PC-9 (cell line): ENCODE results near the gene ITGB5. TPM values are rescaled to one million over a fixed set of nuclear protein-coding genes. Genes with fewer than 3 reads are reported as not detected.

ENCODE experiments used
- BruUV-seq: library from RNA; stranded (reverse); fragments of 400-500 nt; replicated peaks from 2 replicates; lab custom pipeline; 2021; lab: Mats Ljungman, UMichigan
- CTCF ChIA-PET: fragments of 300-600 bp; sonication (Branson Sonifier 250); formaldehyde crosslinking; loops from one replicate; lab custom pipeline; 2022; ENCODE audit warnings: antibody characterized with exemption; lab: Charles Lee
- POLR2A ChIA-PET: fragments of 300-600 bp; sonication (Branson Sonifier 250); formaldehyde crosslinking; loops from one replicate; lab custom pipeline; 2022; ENCODE audit warnings: antibody characterized with exemption; ENCODE audit not compliant: unreplicated experiment; lab: Charles Lee
- DNase-seq, 2 experiments: peaks; one replicate each; pipeline versions ENCODE4 v3.0.0 to v3.0.0-alpha.2; 2015 to 2022; ENCODE audit warnings: mixed read lengths in 1 of 2
- H2AFZ ChIP-seq: fragments of 200-600 bp; sonication (generic); 2 replicates; pipeline ENCODE4 v1.8.1; 2017; ENCODE audit warnings: antibody characterized with exemption
- H3F3A ChIP-seq: fragments of 200-600 bp; sonication (generic); 2 replicates; pipeline ENCODE4 v1.8.1; 2017; ENCODE audit warnings: antibody characterized with exemption, mild to moderate bottlenecking, low read depth; ENCODE audit not compliant: insufficient read depth
- H3K27ac ChIP-seq: fragments of 200-600 bp; sonication (generic); 2 replicates; pipeline ENCODE4 v1.6.1; 2016; ENCODE audit warnings: mixed run types
- H3K27me3 ChIP-seq: fragments of 200-600 bp; sonication (generic); 2 replicates; pipeline ENCODE4 v1.6.1; 2016; ENCODE audit warnings: low read depth, mixed run types; ENCODE audit not compliant: insufficient read depth
- H3K36me3 ChIP-seq: fragments of 200-600 bp; sonication (generic); 2 replicates; pipeline ENCODE4 v1.6.1; 2016; ENCODE audit warnings: low read depth, mixed run types
- H3K4me1 ChIP-seq: fragments of 200-600 bp; sonication (generic); replicated peaks from 2 replicates; pipeline ENCODE4 v1.6.1; 2016; ENCODE audit warnings: mixed run types; ENCODE audit not compliant: insufficient read depth
- H3K4me2 ChIP-seq: fragments of 200-600 bp; sonication (generic); 2 replicates; pipeline ENCODE4 v1.6.1; 2017; ENCODE audit warnings: mixed run types
- H3K4me3 ChIP-seq: fragments of 200-600 bp; sonication (generic); 2 replicates; pipeline ENCODE4 v1.6.1; 2016; ENCODE audit warnings: mixed run types
- H3K79me2 ChIP-seq: fragments of 200-600 bp; sonication (generic); 2 replicates; pipeline ENCODE4 v1.6.1; 2017; ENCODE audit warnings: low read depth, mixed run types
- H3K9me2 ChIP-seq: fragments of 200-600 bp; sonication (generic); 2 replicates; pipeline ENCODE4 v1.8.1; 2017; ENCODE audit warnings: mild to moderate bottlenecking; ENCODE audit not compliant: insufficient read depth
- H3K9me3 ChIP-seq: fragments of 200-600 bp; sonication (generic); 2 replicates; pipeline ENCODE4 v1.8.1; 2016; ENCODE audit warnings: low read depth; ENCODE audit not compliant: insufficient read depth
- H4K20me1 ChIP-seq: fragments of 200-600 bp; sonication (generic); 2 replicates; pipeline ENCODE4 v1.8.1; 2017; ENCODE audit not compliant: insufficient read depth
- CTCF ChIP-seq: fragments of 200-600 bp; sonication (generic); conservative IDR thresholded peaks from 2 replicates; pipeline ENCODE4 v1.6.1; 2017; ENCODE audit warnings: mixed run types, antibody characterized with exemption, mild to moderate bottlenecking, moderate library complexity
- EZH2 ChIP-seq: fragments of 200-600 bp; sonication (generic); IDR thresholded peaks from 2 replicates; pipeline ENCODE4 v1.8.0; 2017; ENCODE audit warnings: antibody characterized with exemption, low read depth
- intact Hi-C: fragments of 100-400 bp; cut with micrococcal nuclease; formaldehyde crosslinking; loops from one replicate; pipeline ENCODE4 v1.10.0; 2022; ENCODE audit not compliant: unreplicated experiment
- total RNA-seq: library from RNA; stranded (reverse); gene quantifications from 2 replicates; pipeline ENCODE4 v1.2.3, GENCODE V29; 2021

ITGB5 gene
- total RNA-seq, 1 experiment from 2014 or later = 226 TPM

DNA sequence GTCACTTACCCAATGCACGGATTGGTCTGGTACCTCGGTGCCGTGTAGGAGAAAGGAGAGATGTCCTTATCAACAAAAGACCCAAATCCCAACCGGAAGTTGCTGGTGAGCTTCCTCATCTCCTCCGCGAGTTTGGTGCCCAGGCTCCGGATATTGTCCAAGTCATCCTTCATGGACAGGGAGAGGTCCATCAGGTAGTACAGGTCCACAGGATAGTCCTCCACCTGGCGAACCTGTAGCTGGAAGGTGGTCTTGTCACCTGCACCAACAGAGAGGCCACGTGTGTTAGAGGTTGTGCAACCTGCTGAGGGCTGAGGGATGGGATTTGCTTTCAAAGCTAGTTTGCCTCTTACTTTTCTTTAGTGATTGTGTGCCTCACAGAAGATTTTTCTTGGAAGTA lies 38.9 kb downstream of the ITGB5 start:
- no peak overlapping the region for H3K4me3 ChIP-seq
- H3K4me1 ChIP-seq = peaks cover 27% of the 10 kb centered on the region
- no TSS peak for BruUV-seq

DNA sequence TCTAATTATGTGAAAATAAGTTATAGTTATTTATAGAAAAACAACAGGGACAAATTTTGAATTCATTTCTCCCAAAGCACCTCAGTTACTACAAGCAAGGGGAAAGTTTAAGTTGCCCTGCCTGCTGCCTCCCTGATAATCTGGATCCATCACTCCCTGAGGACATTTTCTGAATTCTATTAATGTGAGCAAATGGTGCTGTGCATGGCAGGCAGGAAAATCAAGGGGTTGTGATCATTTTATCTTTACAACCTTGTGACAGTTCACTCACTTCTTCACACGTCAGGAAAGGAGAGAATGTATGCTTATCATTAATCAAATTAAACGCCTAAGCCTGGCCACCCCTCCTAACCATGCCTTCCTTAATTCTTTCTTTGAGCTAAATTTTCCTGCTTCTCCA lies 39.3 kb downstream of the ITGB5 start:
- H3K9me3 ChIP-seq = no peaks in the 10 kb centered on the region
- no TSS peak for BruUV-seq

More for the DNA sequence above, 38.9 kb downstream of the ITGB5 start:
- no peak for TF ChIP-seq EZH2
- no peak for TF ChIP-seq CTCF
- Histone ChIP-seq H3K36me3 (peaks cover 13% of the 10 kb centered on the region), H4K20me1 (no peaks in the 10 kb centered on the region), H3K4me2 (no peak overlapping the region), H3K9me2 (no peaks in the 10 kb centered on the region), H3K27me3 (no peaks in the 10 kb centered on the region), H3K79me2 (peaks cover 23% of the 10 kb centered on the region), H3K27ac (no peak overlapping the region), H2AFZ (no peak overlapping the region), H3F3A (peaks cover 38% of the 10 kb centered on the region), H3K9me3 (no peaks in the 10 kb centered on the region)
- no peak for DNase-seq
- ChIA-PET POLR2A (no interaction called here), CTCF (no interaction called here)
- intact Hi-C loops = no loop called here

GRCh38 chr3:124847051-124847450 lies 40.1 kb downstream of the ITGB5 start:
- peaks cover 28% of the 10 kb centered on the region for H3K79me2 ChIP-seq
- CTCF ChIA-PET = interaction anchor here (1.9 kb wide), 1 partner anchor 60 kb away, joined by 11 read pairs; no protein-coding TSS in a partner anchor
- peaks cover 38% of the 10 kb centered on the region for H3F3A ChIP-seq
- BruUV-seq = no TSS peak
- H3K36me3 ChIP-seq = peaks cover 14% of the 10 kb centered on the region
- no peaks in the 10 kb centered on the region for H4K20me1 ChIP-seq
- peaks cover 27% of the 10 kb centered on the region for H3K4me1 ChIP-seq
- DNase-seq = no peak
- H2AFZ ChIP-seq = no peak overlapping the region
- POLR2A ChIA-PET = no interaction called here
- no peaks in the 10 kb centered on the region for H3K9me2 ChIP-seq
- H3K4me2 ChIP-seq = no peak overlapping the region
- H3K27ac ChIP-seq = no peak overlapping the region
- no peak overlapping the region for H3K4me3 ChIP-seq
- TF ChIP-seq CTCF (no peak), EZH2 (no peak)
- no peaks in the 10 kb centered on the region for H3K27me3 ChIP-seq
- intact Hi-C loops = no loop called here
- H3K9me3 ChIP-seq = no peaks in the 10 kb centered on the region

More for the DNA sequence above, 39.3 kb downstream of the ITGB5 start:
- Histone ChIP-seq H3F3A (peaks cover 38% of the 10 kb centered on the region), H3K27me3 (no peaks in the 10 kb centered on the region), H3K36me3 (peaks cover 13% of the 10 kb centered on the region), H3K9me2 (no peaks in the 10 kb centered on the region), H3K79me2 (peaks cover 28% of the 10 kb centered on the region), H4K20me1 (no peaks in the 10 kb centered on the region), H3K4me1 (peaks cover 27% of the 10 kb centered on the region), H3K4me3 (no peak overlapping the region), H3K27ac (no peak overlapping the region), H2AFZ (no peak overlapping the region), H3K4me2 (no peak overlapping the region)
- TF ChIP-seq CTCF (no peak), EZH2 (no peak)
- POLR2A ChIA-PET = no interaction called here
- intact Hi-C loops = no loop called here
- CTCF ChIA-PET = no interaction called here
- no peak for DNase-seq
